HG03108 (cell line): ENCODE measurements around the gene MAP3K9.
"Not testable (repeated sequence)": the region's sequence is repeated elsewhere in the genome, so short reads cannot be mapped to it uniquely, and the experiment has no call there.

Source experiments
- ATAC-seq: cut with Tn5 transposase; IDR thresholded peaks from one replicate; pipeline ENCODE4 v1.9.1; 2021; ENCODE audit warnings: moderate library complexity; ENCODE audit not compliant: unreplicated experiment

The MAP3K9 gene

DNA sequence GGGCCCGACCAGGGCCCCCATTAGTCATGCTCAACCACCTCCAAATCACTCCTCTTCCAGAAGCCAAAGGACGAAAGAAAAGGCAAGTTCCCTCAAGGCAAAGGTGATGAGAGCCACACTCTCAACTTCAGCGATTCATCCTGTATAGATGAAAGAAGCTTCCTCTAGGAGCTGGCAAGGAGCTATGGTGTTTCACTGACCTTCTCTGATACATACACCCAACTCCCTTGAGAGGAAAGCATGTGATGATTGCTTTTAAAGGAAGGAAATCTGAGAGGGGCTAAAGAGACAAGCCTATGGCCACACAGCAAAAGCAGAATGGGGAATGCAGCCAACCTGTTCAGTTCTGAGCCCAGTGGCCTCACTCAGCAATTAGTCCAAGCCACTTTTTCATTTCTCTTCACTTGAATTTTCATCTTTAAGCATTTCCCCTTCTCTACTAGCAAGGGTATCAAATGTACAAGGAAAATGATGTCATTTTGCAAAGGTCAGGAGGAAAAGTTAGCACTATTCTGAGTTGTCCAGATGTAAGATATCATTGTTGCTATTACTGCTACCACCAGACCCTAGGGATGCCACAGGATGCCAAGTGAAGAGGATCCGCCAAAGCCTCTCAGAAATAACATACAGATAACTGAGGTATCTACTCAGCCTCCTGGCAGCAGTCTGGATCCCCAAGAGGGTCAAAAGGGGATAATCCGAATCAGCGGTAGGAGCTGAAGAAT, 82.5 kb downstream of the MAP3K9 start:
- no peak for ATAC-seq

DNA sequence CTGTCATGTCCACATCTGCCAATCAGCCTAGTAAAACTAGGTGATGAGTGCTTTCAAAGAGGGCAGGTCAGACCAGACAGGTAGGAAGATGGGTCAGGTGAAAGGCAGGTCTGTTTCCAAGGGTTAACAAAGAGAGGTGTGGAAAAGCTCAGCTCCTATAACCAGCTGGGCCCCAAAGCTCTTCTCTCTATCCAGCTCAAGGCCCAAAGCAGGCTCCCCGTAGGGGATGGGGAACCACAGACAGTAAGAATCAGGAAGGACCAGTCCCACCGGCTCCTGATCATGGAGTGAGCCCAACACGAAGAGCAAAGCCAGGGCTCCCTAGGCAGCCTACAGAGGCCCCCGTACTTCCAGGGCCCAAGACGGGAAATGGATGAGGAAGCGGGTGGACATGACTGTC, 84.4 kb downstream of the MAP3K9 start:
- ATAC-seq: no peak

DNA sequence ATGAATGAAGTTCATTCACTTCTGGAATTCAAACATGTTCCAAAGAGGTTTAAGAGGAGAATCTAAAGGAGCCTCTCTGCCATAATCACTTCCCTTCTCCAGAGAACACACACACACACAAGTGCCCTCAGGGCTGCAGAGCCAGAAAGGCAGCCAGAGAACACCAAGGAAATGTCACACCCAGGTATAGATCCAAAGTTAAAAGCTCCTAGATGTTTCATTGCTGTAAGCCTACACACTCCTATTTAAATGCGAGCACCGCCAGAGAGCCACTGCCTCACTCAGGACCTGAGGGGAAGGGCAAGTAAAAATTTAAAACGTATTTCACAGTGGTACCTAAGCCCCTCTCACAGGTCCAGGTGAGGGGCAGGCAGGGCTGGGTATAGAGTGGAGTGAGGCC, 85.2 kb downstream of the MAP3K9 start:
- ATAC-seq: no peak

DNA sequence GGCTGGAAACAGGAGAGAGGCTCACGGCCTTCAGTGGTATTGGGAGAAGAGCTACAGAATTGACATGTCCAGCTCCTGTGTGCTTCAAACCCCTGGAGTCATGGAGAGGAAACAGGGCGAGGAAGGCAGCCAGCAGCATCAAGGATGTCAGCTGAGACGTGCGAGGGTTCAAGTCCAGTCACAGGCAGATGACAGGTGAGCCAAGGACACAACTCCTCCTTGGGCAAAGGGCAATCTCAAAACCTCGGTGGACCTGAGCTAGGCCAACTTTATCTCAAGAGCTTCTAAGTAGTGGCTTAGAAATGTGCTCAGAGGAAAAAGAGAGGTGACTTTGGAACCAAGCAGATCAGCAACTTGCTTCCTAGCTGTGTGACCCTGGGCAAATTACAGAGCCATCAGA, 86.0 kb downstream of the MAP3K9 start:
- ATAC-seq: no peak

DNA sequence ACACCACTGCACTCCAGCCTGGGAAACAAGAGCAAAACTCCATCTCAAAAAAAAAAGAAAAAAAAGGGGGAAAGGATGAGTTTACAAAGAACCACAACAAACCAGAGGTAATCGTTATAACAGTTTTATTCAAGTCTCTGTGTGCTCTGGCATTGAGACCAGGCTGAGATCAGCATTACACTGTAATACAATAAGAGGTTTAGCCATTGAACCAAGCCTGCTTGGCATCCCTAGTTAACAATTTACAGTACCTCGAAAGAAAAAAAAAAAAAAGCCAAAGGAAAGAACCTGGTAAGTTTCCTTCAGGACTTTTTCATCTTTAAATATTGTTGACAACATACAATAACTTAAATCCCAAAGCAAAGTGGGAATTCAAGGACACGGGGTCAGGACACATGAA, 86.9 kb downstream of the MAP3K9 start:
- no peak for ATAC-seq

DNA sequence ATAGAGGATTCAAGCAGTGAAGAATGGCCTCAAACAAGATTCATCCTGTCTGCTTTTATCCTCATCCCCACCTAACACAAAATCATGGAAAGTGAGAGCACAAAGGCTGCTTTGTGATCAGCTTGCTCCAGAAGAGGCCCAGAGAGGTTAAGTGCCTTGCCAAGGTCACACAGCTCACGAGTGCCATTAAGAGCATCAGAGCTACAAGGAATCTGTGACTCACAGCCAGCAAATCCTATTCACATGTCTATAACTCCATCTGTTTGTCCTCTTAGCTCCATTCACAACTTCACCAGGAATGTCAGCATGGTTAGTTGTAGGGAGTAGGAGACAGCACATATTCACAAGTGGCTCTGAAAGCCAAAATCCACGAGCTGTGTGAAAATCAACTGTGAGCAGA, 87.8 kb downstream of the MAP3K9 start:
- no peak for ATAC-seq

DNA sequence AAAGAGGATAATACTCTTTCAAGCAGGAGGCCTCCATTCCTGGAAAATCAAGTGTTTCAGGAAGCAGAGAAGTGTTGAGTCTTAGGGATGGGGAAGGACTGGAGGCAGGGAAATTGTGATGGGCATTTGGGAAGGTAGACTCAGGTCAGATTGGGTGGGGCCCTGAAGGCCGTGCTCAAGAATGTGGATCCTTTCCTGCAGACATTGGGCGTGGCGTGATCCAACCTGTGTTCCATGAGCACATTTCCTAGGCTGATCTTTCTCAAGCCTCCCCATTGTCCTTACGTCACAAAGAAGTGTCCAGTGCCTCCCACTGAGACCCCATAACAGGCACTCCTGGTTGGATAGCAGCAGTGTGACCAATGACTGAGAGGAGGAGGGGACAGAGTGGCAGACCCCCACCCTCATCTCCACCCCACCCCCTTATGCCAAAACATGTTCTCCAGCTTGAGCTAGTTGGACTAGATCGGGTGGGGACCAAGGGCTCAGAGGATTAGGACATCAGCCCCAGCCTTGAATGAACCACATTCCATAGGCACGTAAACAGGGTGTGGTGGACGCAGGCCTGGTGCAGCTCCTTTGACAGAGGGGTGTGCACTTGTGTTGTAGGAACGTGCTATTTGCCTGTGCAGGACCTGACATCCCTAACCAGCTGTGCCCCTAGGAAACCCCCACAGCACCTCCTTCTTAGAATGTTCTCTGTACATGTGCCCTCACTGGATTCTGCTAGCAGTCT, 90.8 kb downstream of the MAP3K9 start:
- no peak for ATAC-seq

DNA sequence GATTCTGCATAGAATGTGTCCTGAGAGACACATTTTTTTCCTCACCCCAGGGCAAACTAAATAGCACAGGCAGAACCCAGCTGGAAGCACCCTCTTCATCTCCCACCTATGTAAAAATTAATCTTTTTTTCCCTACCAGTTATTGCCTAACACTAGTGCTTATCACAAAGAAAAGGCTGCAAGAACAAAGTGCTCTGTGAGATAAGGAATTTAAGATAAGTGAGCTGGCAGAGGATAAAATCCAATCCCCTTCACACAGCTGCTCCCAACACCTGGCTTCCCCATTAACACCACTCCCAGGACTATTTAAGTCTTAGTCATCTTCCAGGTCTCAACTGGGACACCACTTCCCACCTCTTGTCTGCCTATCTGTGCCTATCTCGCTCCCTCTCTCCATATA, 92.4 kb downstream of the MAP3K9 start:
- ATAC-seq: no peak

DNA sequence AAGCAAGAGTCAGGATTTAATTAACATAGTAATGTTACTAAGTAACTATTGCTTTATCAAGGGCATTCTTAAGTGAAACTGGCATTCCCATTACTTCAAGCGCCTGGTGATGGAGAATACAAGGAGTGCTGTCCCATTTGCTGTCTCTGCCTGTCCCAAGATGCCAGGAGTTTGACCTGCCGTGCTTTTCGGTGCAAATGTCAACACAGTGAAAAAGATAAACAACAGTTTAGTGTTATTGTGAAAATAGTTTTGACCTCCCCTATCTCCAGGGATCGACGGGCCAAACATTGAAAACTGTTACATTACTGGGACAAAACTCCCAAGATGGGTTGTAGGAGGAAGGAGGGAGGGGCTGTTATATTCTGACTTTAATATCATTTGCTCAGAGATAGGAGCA, 92.8 kb downstream of the MAP3K9 start:
- no peak for ATAC-seq

DNA sequence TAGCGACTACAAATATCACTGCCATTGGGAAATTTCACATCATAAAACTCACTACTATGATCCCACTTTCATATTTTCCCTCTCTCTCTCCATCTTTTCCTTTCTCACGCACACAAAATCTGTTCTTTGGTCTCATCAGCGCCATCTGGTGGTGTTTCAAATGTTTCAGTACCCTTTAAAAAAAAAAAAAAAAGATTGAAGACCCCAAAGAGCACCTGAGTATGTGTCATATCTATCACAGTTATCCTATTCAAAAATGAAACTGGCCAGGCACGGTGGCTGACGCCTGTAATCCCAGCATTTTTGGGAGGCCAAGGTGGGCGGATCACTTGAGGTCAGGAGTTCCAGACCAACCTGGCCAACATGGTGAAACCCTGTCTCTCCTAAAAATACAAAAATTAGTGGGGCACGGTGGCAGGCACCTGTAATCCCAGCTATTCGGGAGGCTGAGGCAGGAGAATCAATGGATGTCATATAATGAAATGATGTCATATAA, 95.2 kb downstream of the MAP3K9 start:
- ATAC-seq: no peak

DNA sequence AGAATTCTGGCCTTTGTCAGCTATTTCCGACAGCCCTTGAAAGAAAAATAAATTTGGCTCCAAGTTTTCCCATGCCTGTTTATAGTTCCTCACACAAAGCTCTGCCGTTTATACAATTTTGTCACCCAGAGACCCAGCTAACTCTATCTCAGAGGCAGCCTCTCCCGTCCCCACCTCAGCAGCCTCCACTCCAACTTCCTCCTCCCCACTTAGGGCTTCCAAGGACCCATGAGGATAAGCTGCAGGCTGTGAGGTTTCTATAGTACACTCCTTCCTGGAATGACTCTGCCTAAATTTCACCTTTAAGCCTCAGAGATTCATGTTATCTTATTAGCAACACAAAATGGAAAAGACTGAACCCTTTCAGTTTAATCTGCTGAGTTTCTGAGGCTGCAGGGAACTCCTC, 95.8 kb downstream of the MAP3K9 start:
- ATAC-seq: no peak

DNA sequence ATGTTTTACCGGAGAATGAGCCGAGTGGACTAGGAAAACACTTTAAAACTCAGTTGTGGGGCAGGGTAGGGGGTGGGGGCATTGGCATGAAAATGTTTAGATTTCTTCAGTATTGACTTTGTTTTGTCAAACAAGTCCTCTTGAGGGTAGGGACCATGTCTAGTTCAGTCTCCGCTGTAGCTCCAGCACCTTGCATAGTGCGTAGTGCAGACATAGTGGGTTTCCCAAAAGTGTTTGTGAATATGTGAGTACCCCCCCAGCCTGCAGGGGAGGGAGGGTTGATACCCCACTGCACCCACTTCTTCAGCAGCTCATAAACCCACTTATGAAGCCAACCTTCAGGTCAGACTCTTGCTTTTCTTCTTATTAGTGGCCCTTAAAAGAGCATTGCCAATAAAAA, 96.2 kb downstream of the MAP3K9 start:
- no peak for ATAC-seq

DNA sequence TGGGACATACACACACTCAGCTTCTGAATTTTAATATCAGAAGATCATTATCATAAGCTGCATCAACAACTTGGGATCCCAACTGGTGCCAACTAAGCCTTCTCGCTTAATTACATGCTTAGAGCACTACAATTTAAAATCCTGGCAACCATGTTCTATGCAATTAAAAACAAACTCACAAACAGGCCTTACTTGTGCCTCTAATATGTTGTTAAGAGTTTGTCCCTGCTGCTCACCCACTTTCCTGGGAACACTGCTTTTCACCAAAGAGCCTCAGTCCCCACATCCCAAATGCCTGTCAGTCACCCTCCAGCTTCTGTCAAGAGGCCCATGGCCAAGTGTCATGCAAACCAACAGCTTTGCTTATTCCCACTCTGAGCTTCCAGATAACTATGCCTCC, 97.9 kb downstream of the MAP3K9 start:
- ATAC-seq: no peak

DNA sequence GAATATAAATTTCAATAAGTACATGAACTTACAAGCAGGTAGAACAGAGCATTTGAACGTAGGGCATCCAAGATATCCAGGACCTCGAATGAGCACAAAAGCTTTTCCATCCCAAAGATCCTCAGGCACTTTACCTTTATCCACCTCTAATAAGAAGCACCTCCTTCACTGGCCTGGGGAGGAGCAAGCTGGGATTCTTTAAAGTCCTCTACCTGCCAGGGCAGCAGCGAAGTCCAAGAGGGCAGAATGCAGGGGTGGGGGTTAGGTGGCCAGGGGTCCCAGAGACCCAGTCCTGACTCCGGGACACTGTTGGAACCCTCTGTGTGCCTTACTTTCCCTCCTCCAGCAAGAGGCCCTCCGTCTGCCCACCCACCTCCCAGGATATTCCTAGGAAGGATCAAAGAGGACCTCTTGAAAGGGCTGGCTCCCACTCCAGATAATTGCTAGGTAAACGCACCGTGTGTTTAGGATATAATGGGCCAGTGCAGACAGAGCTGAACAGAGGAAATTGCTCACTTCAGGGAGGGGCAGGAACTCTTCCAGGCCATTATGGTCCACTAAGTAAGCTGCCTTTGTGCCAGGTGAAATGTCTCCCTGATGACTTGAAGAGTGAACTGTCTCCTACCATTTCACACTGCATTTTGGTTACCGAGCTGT, 99.5 kb downstream of the MAP3K9 start:
- no peak for ATAC-seq

DNA sequence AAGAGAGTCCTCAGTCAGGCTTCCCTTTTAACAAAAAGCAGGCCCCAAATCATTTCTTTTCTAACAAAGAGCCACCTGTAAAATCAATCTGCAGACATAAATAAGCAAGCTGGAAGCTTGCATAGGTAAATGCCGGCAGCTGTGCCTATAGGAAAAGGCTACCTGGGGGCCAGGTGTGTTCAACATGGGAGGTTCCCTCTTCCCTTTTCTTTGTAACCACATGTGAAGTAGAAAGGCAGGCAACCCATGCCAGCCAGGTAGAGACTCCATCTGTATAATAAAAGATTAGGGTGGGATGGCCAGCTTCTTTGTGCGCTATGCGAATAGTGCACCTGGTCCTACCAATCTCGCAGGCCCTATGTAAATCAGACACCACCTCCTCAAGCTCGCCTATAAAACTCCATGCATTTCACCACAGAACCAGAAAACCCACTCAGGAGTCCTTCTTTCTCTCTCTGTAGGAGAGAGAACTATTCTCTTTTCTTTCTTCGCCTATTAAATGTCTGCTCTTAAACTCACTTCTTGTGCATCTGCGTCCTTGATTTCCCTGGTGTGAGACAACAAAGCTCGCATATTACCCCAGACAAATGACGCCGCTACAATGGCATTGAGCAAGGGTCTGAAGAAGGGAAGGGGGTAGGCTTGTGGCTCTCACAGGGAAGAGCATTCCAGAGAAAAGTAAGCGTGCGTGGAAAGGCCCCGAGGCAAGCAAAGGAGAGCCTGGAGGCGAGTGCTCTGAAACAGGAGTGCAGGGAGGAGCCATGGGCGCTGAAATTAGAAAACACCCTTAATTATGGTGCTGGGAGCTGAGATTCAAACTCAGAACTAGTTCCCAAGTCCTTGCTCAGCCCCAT, 100.4 kb downstream of the MAP3K9 start:
- ATAC-seq: no peak

DNA sequence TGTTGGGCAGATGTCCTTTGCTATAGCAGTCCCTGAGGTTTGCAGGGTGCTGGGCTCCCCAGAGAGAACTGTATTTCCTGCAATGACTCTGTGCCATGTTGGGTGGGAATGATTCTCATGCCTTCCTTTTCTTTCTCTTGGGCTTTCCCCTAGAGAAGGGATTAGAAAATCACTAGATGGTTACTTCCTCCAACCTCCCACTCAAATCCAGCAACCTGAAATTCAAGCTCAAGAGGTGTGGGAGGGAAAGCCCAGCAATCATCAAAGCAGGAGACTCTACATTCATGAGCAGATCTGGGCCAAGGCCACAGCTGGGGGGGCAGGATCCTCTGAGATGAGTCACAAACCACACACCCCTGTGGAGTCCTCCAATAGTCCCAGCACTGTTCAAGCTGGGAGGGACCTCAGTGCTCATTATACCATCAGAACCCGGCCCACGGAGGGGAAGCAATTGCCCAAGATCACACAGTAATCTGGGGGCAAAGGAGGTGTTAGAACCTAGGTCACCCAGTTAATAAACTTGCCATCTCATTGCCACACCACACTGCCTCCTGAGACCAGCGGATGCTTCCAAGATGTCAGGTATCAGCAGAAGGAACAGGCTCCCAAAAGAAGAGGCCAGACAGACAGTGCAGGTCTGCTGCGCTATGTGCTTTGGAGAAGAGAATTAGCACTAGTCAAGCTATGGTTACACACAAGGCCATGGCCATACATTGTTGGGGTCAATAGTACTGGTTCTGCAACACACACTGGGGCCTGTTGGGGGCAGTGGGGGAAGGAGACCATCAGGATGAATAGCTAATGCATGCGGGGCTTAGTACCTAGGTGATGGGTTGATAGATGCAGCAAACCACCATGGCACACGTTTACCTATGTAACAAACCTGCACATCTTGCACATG, 101.9 kb downstream of the MAP3K9 start:
- ATAC-seq: peak; percentile 68

DNA sequence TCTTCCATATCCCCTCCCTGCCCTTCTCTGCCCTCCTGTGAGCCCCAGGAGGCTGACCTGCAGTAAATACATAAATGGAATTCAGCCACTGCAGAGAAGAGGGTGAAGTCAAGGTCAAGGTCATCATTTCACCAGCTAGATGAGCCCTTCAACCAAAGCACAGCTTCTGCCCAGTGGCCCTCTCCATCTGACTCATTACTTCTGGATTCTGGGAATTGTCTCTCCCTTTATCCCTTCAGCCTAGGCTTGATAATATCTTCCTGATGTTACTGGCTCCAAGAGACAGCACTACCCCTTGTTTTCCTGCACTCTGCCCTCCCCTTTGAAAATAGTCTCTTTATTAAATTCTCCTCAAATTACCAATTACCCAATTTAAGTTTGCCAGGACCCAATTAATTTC, 103.1 kb downstream of the MAP3K9 start:
- ATAC-seq: no peak

DNA sequence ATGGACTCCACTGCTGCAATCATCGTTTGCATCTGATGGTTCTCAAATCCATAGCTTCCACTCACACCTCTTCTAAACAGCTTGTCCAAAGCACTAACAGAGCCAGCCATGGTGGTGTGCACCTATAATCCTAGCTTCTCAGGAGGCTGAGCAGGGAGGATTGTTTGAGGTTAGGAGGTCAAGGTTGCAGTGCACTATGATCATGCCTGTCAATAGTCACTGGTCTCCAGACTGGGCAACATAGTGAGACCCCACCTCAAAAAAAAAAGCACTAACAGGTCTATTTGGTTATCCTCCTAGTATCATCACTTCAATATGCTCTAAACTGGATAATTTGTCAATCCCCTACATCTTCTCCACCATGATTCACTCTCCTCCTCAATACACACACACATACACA, 104.4 kb downstream of the MAP3K9 start:
- ATAC-seq: no peak

DNA sequence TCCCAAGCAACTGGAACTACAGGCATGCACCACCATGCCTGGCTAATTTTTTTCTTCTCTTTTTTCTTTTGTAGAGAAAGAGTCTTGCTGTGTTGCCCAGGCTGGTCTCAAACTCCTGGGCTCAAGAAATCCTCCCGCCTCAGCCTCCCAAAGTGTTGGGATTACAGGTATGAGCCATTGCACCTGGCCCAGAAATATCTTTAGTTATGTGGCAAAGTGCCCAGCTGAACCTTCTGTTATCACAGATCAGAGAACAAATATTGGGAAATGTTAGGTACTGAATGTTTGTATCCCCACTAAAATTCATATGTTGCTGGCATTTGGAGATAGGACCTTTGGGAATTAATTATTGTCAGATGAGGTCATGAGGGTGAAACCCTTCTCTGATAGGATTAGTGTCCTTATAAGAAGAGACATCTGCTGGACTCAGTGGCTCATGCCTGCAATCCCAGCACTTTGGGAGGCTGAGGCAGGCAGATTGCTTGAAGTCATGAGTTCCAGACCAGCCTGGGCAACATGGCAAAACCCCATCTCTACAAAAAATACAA, 105.6 kb downstream of the MAP3K9 start:
- ATAC-seq: not testable (repeated sequence)

DNA sequence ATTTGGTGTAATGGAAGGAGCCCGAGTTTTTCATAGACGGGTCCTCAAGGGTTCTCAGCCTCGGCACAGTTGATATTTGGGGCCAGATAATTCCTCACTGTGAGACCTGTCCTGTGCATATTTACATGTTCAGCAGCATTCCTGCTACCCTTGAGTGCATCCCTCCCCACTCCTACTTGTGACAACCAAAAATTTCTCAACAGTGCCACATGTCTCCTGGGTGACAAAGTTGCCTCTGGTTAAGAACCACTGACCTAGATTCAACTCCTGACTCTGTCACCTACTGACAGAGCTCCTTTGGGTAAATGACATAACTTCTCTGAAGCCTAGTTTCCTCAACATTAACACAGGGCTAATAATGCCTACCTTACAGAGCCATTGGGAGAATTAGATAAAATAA, 107.2 kb downstream of the MAP3K9 start:
- no peak for ATAC-seq
